Activated naive CD8-positive, alpha-beta T cell (primary cell): ENCODE measurements around the gene SIDT1.

Source experiments
- H3K27ac Mint-ChIP-seq: one replicate; pipeline ENCODE4 v1.8.0; 2021; ENCODE audit warnings: mixed read lengths
- H3K27me3 Mint-ChIP-seq: one replicate; pipeline ENCODE4 v1.8.0; 2021; ENCODE audit warnings: mixed read lengths
- H3K36me3 Mint-ChIP-seq: one replicate; pipeline ENCODE4 v1.8.0; 2021; ENCODE audit warnings: mixed read lengths
- H3K4me1 Mint-ChIP-seq: one replicate; pipeline ENCODE4 v1.8.0; 2021; ENCODE audit warnings: low read depth, mixed read lengths
- H3K4me3 Mint-ChIP-seq: one replicate; pipeline ENCODE4 v1.8.0; 2021; ENCODE audit warnings: mild to moderate bottlenecking, mixed read lengths
- H3K9me3 Mint-ChIP-seq: one replicate; pipeline ENCODE4 v1.8.0; 2021; ENCODE audit warnings: low read depth, mixed read lengths

SIDT1 gene

GRCh38 chr3:113531826-113532697, at the start of gene SIDT1:
SIDT1 (plus strand) TSS chr3:113532555; CDS start chr3:113533022, 467 bp downstream.
- H3K36me3 Mint-ChIP-seq: peaks cover 2% of the 10 kb centered on the region
- H3K4me1 Mint-ChIP-seq: peaks cover 51% of the 10 kb centered on the region
- H3K4me3 Mint-ChIP-seq: peak within 1 kb of the TSS; percentile 93
- peak within 1 kb of the TSS; percentile 95 for H3K27ac Mint-ChIP-seq
- no peaks in the 10 kb centered on the region for H3K9me3 Mint-ChIP-seq
- no peaks in the 10 kb centered on the region for H3K27me3 Mint-ChIP-seq

- H3K27ac Mint-ChIP-seq: no peak overlapping the region
- H3K27me3 Mint-ChIP-seq: no peaks in the 10 kb centered on the region
- H3K36me3 Mint-ChIP-seq: peaks cover 24% of the 10 kb centered on the region
- H3K4me3 Mint-ChIP-seq: no peak overlapping the region
- peaks cover 7% of the 10 kb centered on the region for H3K9me3 Mint-ChIP-seq
- H3K4me1 Mint-ChIP-seq: peaks cover 2% of the 10 kb centered on the region
These were observed 47.2 kb upstream of the SIDT1 start for GRCh38 chr3:113485161-113485609.

GRCh38 chr3:113495035-113495434, 37.3 kb upstream of the SIDT1 start:
- H3K4me3 Mint-ChIP-seq: no peak overlapping the region
- peaks cover 7% of the 10 kb centered on the region for H3K36me3 Mint-ChIP-seq
- H3K27ac Mint-ChIP-seq: no peak overlapping the region
- H3K4me1 Mint-ChIP-seq: no peaks in the 10 kb centered on the region
- H3K27me3 Mint-ChIP-seq: no peaks in the 10 kb centered on the region
- H3K9me3 Mint-ChIP-seq: no peaks in the 10 kb centered on the region

- H3K4me3 Mint-ChIP-seq: no peak overlapping the region
- no peaks in the 10 kb centered on the region for H3K27me3 Mint-ChIP-seq
These were observed 35.4 kb upstream of the SIDT1 start for GRCh38 chr3:113496924-113497323.

GRCh38 chr3:113498221-113499005, 33.9 kb upstream of the SIDT1 start:
- H3K4me1 Mint-ChIP-seq: peaks cover 4% of the 10 kb centered on the region
- H3K27ac Mint-ChIP-seq: peak overlapping the region; percentile 46
- no peaks in the 10 kb centered on the region for H3K9me3 Mint-ChIP-seq
- no peaks in the 10 kb centered on the region for H3K27me3 Mint-ChIP-seq
- peaks cover 2% of the 10 kb centered on the region for H3K36me3 Mint-ChIP-seq
- no peak overlapping the region for H3K4me3 Mint-ChIP-seq

More at GRCh38 chr3:113496924-113497323, 35.4 kb upstream of the SIDT1 start:
- H3K27ac Mint-ChIP-seq: no peak overlapping the region
- H3K9me3 Mint-ChIP-seq: no peaks in the 10 kb centered on the region
- peaks cover 4% of the 10 kb centered on the region for H3K4me1 Mint-ChIP-seq
- H3K36me3 Mint-ChIP-seq: peaks cover 2% of the 10 kb centered on the region

DNA sequence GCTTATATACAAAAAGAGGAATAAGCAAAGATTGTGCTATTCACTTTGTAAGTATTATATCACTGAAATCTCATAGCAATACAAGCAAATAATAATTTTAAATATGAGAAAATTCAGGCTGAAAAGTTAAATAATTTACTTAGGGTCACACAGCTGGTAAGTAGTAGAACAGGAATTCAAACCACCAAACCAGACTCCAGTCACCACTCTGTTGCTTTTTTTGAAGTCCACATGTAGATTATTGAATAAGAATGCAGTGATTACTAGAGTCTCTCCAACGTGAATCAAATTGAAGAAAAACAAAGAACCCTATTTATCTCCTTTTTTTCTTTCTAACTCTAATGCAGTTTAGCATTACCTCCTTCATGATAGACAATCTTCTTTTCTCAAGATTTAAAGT, 33.3 kb upstream of the SIDT1 start:
- H3K9me3 Mint-ChIP-seq: no peaks in the 10 kb centered on the region
- H3K4me1 Mint-ChIP-seq: peaks cover 4% of the 10 kb centered on the region
- H3K27me3 Mint-ChIP-seq: no peaks in the 10 kb centered on the region
- no peak overlapping the region for H3K27ac Mint-ChIP-seq
- H3K36me3 Mint-ChIP-seq: peaks cover 2% of the 10 kb centered on the region
- H3K4me3 Mint-ChIP-seq: no peak overlapping the region

- Mint-ChIP-seq H3K9me3 (no peaks in the 10 kb centered on the region), H3K4me3 (no peak overlapping the region), H3K27me3 (no peaks in the 10 kb centered on the region), H3K36me3 (peaks cover 8% of the 10 kb centered on the region), H3K4me1 (peaks cover 4% of the 10 kb centered on the region), H3K27ac (no peak overlapping the region)
These were observed 30.8 kb upstream of the SIDT1 start for GRCh38 chr3:113501597-113501996.

- H3K36me3 Mint-ChIP-seq: peaks cover 6% of the 10 kb centered on the region
- H3K9me3 Mint-ChIP-seq: no peaks in the 10 kb centered on the region
- H3K4me1 Mint-ChIP-seq: peaks cover 10% of the 10 kb centered on the region
- no peaks in the 10 kb centered on the region for H3K27me3 Mint-ChIP-seq
- H3K4me3 Mint-ChIP-seq: no peak overlapping the region
- no peak overlapping the region for H3K27ac Mint-ChIP-seq
These were observed 26.5 kb upstream of the SIDT1 start for GRCh38 chr3:113505867-113506266.

GRCh38 chr3:113507501-113508067, 24.8 kb upstream of the SIDT1 start:
- Mint-ChIP-seq H3K4me1 (peaks cover 11% of the 10 kb centered on the region), H3K4me3 (no peak overlapping the region), H3K9me3 (no peaks in the 10 kb centered on the region), H3K27me3 (no peaks in the 10 kb centered on the region), H3K27ac (no peak overlapping the region), H3K36me3 (peaks cover 8% of the 10 kb centered on the region)

DNA sequence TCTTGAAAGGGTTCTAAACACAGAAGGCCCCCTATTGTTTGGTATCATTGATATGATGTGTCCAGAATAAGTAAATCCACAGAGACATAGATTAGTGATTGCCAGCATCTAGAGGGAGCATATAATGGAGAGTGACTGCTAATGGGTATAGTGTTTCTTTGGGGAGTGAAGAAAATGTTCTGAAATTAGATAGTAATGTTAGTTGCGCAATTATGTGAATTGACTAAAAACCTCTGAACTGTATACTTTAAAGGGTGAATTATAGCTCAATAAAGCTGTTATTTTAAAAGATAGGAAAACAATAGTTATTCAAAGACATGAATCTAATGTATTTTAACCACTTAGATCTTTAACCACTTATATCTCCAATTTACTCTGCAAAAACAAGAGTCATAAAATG, 23.4 kb upstream of the SIDT1 start:
- H3K9me3 Mint-ChIP-seq: no peaks in the 10 kb centered on the region
- H3K4me1 Mint-ChIP-seq: peaks cover 12% of the 10 kb centered on the region
- no peaks in the 10 kb centered on the region for H3K27me3 Mint-ChIP-seq
- no peak overlapping the region for H3K4me3 Mint-ChIP-seq
- H3K27ac Mint-ChIP-seq: no peak overlapping the region
- H3K36me3 Mint-ChIP-seq: peaks cover 8% of the 10 kb centered on the region

DNA sequence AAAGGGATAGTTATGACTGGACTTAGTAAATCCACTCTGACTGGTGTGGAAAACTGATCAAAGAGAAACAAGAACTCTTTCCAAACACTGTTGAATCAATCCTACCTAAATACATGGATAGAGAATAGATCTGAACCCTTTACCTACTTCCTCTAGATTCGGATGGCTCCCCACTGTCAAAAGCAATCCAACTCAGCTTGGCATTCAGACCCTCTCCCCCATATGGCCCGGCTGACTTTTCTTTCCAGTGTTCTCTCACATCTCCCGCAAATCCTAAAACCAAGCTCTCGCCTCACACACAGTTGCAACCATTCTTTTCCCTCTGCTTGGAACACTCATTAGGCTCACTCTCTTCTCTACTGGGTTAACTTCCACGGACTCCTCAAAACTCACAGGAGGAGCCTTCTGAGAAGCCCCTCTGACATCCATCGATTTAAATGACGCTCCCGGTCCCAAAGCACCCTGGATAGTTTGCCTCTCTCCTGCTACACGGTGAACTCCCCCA, 18.0 kb upstream of the SIDT1 start:
- Mint-ChIP-seq H3K4me3 (no peak overlapping the region), H3K36me3 (peaks cover 3% of the 10 kb centered on the region), H3K9me3 (no peaks in the 10 kb centered on the region), H3K27ac (no peak overlapping the region), H3K27me3 (peaks cover 2% of the 10 kb centered on the region), H3K4me1 (peaks cover 23% of the 10 kb centered on the region)

DNA sequence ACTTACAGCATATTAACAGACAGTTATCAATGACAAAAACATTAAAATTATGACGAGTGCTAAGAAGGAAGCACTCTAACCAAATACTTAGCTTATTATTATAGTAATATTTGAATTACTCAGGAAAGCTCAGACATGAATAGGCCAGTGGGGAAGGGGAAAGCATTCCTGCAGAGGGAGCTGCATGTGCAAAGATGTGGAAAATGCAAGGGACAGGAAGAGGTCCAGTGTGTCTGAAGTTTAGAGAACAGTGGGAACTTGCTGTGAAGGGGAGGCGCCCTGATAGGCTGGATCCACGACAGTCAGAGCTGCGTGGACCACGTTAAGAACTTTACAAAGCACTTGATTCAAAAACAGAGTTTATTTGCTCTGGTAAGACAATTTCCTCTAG, 16.2 kb upstream of the SIDT1 start:
- Mint-ChIP-seq H3K4me3 (no peak overlapping the region), H3K4me1 (peaks cover 17% of the 10 kb centered on the region), H3K27me3 (peaks cover 2% of the 10 kb centered on the region), H3K27ac (no peak overlapping the region), H3K36me3 (peaks cover 3% of the 10 kb centered on the region), H3K9me3 (no peaks in the 10 kb centered on the region)

GRCh38 chr3:113521981-113522380, 10.4 kb upstream of the SIDT1 start:
- peaks cover 2% of the 10 kb centered on the region for H3K27me3 Mint-ChIP-seq
- H3K4me3 Mint-ChIP-seq: no peak overlapping the region
- H3K4me1 Mint-ChIP-seq: no peaks in the 10 kb centered on the region
- no peaks in the 10 kb centered on the region for H3K9me3 Mint-ChIP-seq
- no peaks in the 10 kb centered on the region for H3K36me3 Mint-ChIP-seq
- H3K27ac Mint-ChIP-seq: no peak overlapping the region

- Mint-ChIP-seq H3K9me3 (no peaks in the 10 kb centered on the region), H3K4me1 (no peaks in the 10 kb centered on the region), H3K27ac (no peak overlapping the region), H3K4me3 (no peak overlapping the region), H3K36me3 (no peaks in the 10 kb centered on the region), H3K27me3 (peaks cover under 1% of the 10 kb centered on the region)
These were observed 9.1 kb upstream of the SIDT1 start for GRCh38 chr3:113523241-113523640.
